ENCODE measurements around the gene KPNA1. TPM values are rescaled to one million over a fixed set of nuclear protein-coding genes. Genes with fewer than 3 reads are reported as not detected.

Gene KPNA1
- total and polyA plus RNA-seq, 9 donors: 10.7 to 68.3 (median 50.5) TPM

DNA sequence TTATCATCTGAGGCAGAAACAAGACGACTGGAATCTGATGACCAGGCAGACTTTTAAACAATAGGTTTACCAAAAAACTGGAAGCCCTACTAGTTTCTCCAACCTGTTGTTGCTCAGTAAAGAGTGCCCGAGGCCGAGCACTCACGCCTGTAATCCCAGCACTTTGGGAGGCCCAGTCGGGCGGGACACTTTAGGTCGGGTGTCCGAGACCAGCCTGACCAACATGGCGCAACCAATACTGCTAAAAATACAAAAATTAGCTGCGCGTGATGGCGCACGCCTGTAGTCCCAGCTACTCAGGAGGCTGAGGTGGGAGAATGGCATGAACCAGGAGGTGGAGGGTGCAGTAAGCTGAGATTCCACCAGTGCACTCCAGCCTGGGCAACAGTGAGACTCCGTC lies 97.8 kb downstream of the KPNA1 start:
- 36 to 52% (median 46%) methylated on average over 14 of the region's 14 CpGs for WGBS, 3 donors
- TF ChIP-seq, protein P1, sequence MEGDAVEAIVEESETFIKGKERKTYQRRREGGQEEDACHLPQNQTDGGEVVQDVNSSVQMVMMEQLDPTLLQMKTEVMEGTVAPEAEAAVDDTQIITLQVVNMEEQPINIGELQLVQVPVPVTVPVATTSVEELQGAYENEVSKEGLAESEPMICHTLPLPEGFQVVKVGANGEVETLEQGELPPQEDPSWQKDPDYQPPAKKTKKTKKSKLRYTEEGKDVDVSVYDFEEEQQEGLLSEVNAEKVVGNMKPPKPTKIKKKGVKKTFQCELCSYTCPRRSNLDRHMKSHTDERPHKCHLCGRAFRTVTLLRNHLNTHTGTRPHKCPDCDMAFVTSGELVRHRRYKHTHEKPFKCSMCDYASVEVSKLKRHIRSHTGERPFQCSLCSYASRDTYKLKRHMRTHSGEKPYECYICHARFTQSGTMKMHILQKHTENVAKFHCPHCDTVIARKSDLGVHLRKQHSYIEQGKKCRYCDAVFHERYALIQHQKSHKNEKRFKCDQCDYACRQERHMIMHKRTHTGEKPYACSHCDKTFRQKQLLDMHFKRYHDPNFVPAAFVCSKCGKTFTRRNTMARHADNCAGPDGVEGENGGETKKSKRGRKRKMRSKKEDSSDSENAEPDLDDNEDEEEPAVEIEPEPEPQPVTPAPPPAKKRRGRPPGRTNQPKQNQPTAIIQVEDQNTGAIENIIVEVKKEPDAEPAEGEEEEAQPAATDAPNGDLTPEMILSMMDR (IDR thresholded peaks at IDR 0.05): no peak
- H3K27ac ChIP-seq: no peak overlapping the region
- no peaks in the 10 kb centered on the region for H3K36me3 ChIP-seq
- intact Hi-C loops (cut with DNase I): loop anchor here in 1 of 4 donors (5.0 kb wide), 1 partner anchor 375 kb away; the partner anchor contains the start of gene HSPBAP1
- peak overlapping the region; percentile 82 for H3K4me3 ChIP-seq
- H3K4me1 ChIP-seq (ENCODE audit: insufficient read depth): peaks cover 5% of the 10 kb centered on the region
- DNase-seq: no peak
- no peaks in the 10 kb centered on the region for H3K9me3 ChIP-seq
- H3K27me3 ChIP-seq: no peaks in the 10 kb centered on the region

DNA sequence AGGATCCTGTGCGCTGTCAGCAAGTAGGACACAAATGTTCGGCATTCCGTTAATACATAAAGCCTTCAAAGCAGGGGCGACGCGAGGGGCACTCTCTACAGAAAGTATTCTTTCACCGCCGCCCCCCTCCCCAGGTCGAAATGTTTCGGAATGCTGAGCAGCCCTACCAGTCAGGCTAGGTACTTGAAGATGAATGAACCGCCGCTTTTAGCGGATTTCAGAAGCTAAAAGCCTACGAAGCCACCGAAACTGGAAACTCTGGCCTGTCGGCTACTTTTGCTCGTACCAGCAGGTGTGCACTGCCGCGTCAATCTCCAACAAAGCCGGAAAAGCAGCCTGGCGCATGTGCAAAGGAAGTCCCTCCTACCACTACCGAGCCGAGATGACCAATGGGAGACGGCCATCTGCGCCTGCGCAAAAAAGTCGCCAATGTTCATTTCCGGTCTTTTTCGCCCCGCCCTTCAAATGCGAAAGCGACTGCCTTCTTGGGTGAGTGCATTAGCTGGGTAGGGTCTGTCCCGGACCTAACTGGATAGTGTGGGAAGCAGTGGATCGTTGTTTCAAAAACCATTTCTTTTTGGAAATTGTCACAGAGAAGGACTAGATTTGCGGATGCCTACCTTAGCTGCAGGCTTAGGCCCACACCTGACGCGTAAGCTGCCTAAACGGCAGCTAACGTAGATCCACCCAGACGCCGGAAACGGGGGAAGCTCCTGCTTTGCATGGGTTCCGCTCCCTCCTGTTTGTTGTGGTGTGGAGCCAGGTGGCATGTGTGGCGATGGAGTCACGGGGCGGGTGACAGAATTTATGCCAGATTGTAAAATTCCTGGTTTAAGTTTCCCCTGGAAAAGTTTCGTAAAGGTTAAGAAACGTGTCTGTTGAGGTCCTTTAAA lies 98.7 kb downstream of the KPNA1 start, which contains the start of gene WDR5B:
Gene WDR5B (minus strand): TSS at position 301 of the 893 bp plus-strand sequence. CDS start 534 bp downstream, outside the sequence.
- WGBS, 3 donors: 0 to 1% (median 0%) methylated on average over 48 of the region's 48 CpGs
- Histone ChIP-seq H3K4me1 (ENCODE audit: insufficient read depth) (peaks cover 5% of the 10 kb centered on the region), H3K36me3 (no peaks in the 10 kb centered on the region), H3K27me3 (no peaks in the 10 kb centered on the region), H3K4me3 (peak within 1 kb of the TSS; percentile 82), H3K27ac (peak within 1 kb of the TSS; percentile 41 to 85), H3K9me3 (no peaks in the 10 kb centered on the region)
- TF ChIP-seq, protein P1 (IDR thresholded peaks at IDR 0.05): peak in 1 of 3 donors; percentile 41
- TF ChIP-seq EP300 (IDR thresholded peaks at IDR 0.05) (peak; percentile 26), POLR2A (IDR thresholded peaks at IDR 0.05) (peak; percentile 82)
- DNase-seq: peak; percentile 97 to 99 (median 98)
- intact Hi-C loops (cut with DNase I): loop anchor here in 1 of 4 donors (5.0 kb wide), 1 partner anchor 376 kb away; the partner anchor contains the start of gene HSPBAP1

DNA sequence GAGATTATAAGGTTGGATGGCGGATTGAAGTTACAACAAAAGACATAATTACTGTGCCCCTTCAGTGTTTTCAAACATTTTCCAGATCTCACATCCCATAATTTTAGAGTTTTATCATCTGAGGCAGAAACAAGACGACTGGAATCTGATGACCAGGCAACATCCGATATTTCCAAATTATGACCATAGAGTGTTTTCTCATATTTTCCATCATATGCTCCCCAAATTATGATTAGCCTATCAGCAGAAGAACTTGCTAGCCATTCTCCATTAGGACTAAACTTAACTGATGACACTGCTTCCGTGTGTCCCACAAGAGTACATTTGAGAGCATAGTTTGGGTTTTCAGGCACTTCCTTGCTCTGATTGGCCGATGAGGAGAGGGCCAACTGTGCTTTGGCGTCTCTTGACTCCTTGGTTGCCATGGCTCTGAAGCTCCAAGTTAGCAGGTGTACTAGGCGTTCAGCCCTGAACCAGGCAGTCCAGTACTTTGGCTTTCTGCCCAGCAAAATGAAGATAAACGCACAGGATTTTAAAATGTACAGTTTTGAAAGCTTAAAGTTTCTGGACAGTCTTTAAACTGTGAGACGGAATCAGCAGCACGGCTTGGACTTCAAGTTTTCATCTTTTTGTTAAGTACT lies 99.5 kb downstream of the KPNA1 start:
- no peaks in the 10 kb centered on the region for H3K9me3 ChIP-seq
- peak overlapping the region; percentile 82 for H3K4me3 ChIP-seq
- DNase-seq: peak in 2 of 5 donors; percentile 31 to 35
- intact Hi-C loops (cut with DNase I): loop anchor here in 1 of 4 donors (5.0 kb wide), 1 partner anchor 377 kb away; the partner anchor contains the start of gene HSPBAP1
- peak overlapping the region; percentile 41 to 85 for H3K27ac ChIP-seq
- peaks cover 5% of the 10 kb centered on the region for H3K4me1 ChIP-seq (ENCODE audit: insufficient read depth)
- TF ChIP-seq, protein P1 (IDR thresholded peaks at IDR 0.05): no peak
- no peaks in the 10 kb centered on the region for H3K27me3 ChIP-seq
- 16 to 20% (median 16%) methylated on average over 10 of the region's 10 CpGs for WGBS, 3 donors
- H3K36me3 ChIP-seq: no peaks in the 10 kb centered on the region

DNA sequence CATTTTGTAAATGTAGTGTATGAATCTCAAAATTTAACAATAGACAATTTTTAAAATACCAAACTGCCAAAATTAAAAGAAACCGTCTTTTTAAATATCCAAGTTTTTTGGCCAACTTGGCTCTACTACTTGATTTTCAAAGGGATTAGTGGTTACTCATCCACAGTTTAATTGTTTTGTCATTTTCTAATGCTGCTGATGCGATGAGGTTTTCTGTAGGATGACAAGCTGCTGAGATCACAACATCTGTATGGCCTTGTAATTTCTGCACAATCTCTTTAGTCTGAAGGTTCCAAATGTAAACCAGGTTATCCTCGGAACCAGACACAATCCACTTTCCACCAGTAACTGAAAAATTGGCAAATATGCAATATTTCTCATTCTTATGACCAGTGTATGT lies 100.3 kb downstream of the KPNA1 start:
- 91% methylated on average over 3 of the region's 3 CpGs for WGBS, 3 donors
- H3K4me1 ChIP-seq (ENCODE audit: insufficient read depth): peaks cover 5% of the 10 kb centered on the region
- H3K27me3 ChIP-seq: no peaks in the 10 kb centered on the region
- no peaks in the 10 kb centered on the region for H3K9me3 ChIP-seq
- H3K4me3 ChIP-seq: no peak overlapping the region
- no peak for TF ChIP-seq POLR2A (IDR thresholded peaks at IDR 0.05)
- TF ChIP-seq, protein P1 (IDR thresholded peaks at IDR 0.05): no peak
- no peak for TF ChIP-seq EP300 (IDR thresholded peaks at IDR 0.05)
- no peaks in the 10 kb centered on the region for H3K36me3 ChIP-seq
- no peak for DNase-seq
- intact Hi-C loops (cut with DNase I): no loop called here
- no peak overlapping the region for H3K27ac ChIP-seq

Measured in ovary (tissue), 9 donors.